Vein endothelial cell (primary cell): ENCODE results near the gene LGALS13. TPM values are rescaled to one million over a fixed set of nuclear protein-coding genes. Genes with fewer than 3 reads are reported as not detected.

Experiments
- small RNA-seq: library from RNA; depleted of rRNA; stranded (forward); fragments of <200 nt; gene quantifications from one replicate; pipeline ENCODE3, GENCODE V24; 2012
- total RNA-seq: library from RNA; depleted of rRNA; stranded (reverse); fragments of >200 nt; gene quantifications from 2 replicates; pipeline ENCODE4 v1.2.3, GENCODE V29; 2012

Gene LGALS13, protein sequence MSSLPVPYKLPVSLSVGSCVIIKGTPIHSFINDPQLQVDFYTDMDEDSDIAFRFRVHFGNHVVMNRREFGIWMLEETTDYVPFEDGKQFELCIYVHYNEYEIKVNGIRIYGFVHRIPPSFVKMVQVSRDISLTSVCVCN
- total RNA-seq: not detected in 2 replicates

GRCh38 chr19:39602224-39602623 lies at the start of gene LGALS13:
Gene LGALS13 (plus strand): TSS chr19:39602524. CDS start chr19:39602569, 45 bp downstream.

GRCh38 chr19:39655613-39656012 lies 53.3 kb downstream of the LGALS13 start, which contains the start of gene LGALS16:
Gene LGALS16 (plus strand): TSS chr19:39655913. CDS start chr19:39655962, 49 bp downstream.

Small RNAs within 50 kb of the gene (small RNA-seq; reads per million reads assigned to genes)
- not detected for gene AC005176.2
- not detected for gene RPS29P24
- gene RPS29P25: not detected
- not detected for gene RPS29P26
- gene RPS29P30: not detected

Other genes starting within 250 kb of the LGALS13 start
- 29.8 and 32.0 TPM in 2 replicates for gene PAF1, start 211.4 kb upstream of the LGALS13 start, total RNA-seq
- gene MED29, start 211.1 kb upstream of the LGALS13 start, total RNA-seq: 17.3 and 24.2 TPM in 2 replicates
- gene ZFP36, start 195.7 kb upstream of the LGALS13 start, total RNA-seq: 2.9 and 3.2 TPM in 2 replicates
- gene PLEKHG2, start 189.9 kb upstream of the LGALS13 start, total RNA-seq: 31.7 and 36.9 TPM in 2 replicates
- 47.4 and 84.9 TPM in 2 replicates for gene RPS16, start 166.6 kb upstream of the LGALS13 start, total RNA-seq
- 85.1 and 98.3 TPM in 2 replicates for gene SUPT5H, start 156.9 kb upstream of the LGALS13 start, total RNA-seq
- 55.0 and 57.8 TPM in 2 replicates for gene TIMM50, start 121.7 kb upstream of the LGALS13 start, total RNA-seq
- 0.29 and 0.65 TPM in 2 replicates for gene DLL3, start 103.6 kb upstream of the LGALS13 start, total RNA-seq
- not detected in 2 replicates for gene SELENOV, start 87.4 kb upstream of the LGALS13 start, total RNA-seq
- 2.0 and 4.6 TPM in 2 replicates for gene EID2B, start 69.7 kb upstream of the LGALS13 start, total RNA-seq
- 9.6 and 11.8 TPM in 2 replicates for gene EID2, start 62.4 kb upstream of the LGALS13 start, total RNA-seq
- gene LGALS16, start 53.4 kb downstream of the LGALS13 start, total RNA-seq: not detected in 2 replicates
- not detected in 2 replicates for gene LGALS14, start 102.0 kb downstream of the LGALS13 start, total RNA-seq
- not detected in 2 replicates for gene CLC, start 135.5 kb downstream of the LGALS13 start, total RNA-seq
- gene LEUTX, start 176.3 kb downstream of the LGALS13 start, total RNA-seq: not detected in 2 replicates
- gene DYRK1B, start 231.6 kb downstream of the LGALS13 start, total RNA-seq: 22.6 and 28.1 TPM in 2 replicates
- gene FBL, start 243.9 kb downstream of the LGALS13 start, total RNA-seq: 158 and 163 TPM in 2 replicates